Ectodermal cell (in vitro differentiated cells): Measurements from ENCODE around the gene RCBTB1.

Source experiments
- H3K27ac ChIP-seq: 2 replicates; pipeline ENCODE4 v1.7.0; 2013; ENCODE audit warnings: mild to moderate bottlenecking, low read depth, low read length; ENCODE audit not compliant: insufficient read depth, poor library complexity, severe bottlenecking
- H3K27me3 ChIP-seq: 2 replicates; pipeline ENCODE4 v1.7.0; 2013; ENCODE audit warnings: mild to moderate bottlenecking, low read length; ENCODE audit not compliant: insufficient read depth, control insufficient read depth, poor library complexity, severe bottlenecking
- H3K36me3 ChIP-seq: one replicate; pipeline ENCODE4 v1.7.0; 2013; ENCODE audit warnings: low read length; ENCODE audit not compliant: control insufficient read depth, insufficient read depth
- H3K4me1 ChIP-seq: one replicate; pipeline ENCODE4 v1.7.0; 2013; ENCODE audit warnings: low read length; ENCODE audit not compliant: control insufficient read depth, insufficient read depth
- H3K4me3 ChIP-seq: 2 replicates; pipeline ENCODE4 v1.7.0; 2013; ENCODE audit warnings: low read depth, low read length, control low read depth; ENCODE audit not compliant: insufficient read depth
- H3K9me3 ChIP-seq: 2 replicates; pipeline ENCODE4 v1.7.0; 2013; ENCODE audit warnings: mild to moderate bottlenecking, low read length, moderate library complexity; ENCODE audit not compliant: control insufficient read depth
- WGBS, 2 experiments: methylation state at CpG; one replicate each; pipeline ENCODE4 v1.1.7; 2013; ENCODE audit warnings: missing lambda C conversion rate in 2 of 2; 5-methylcytosine and 5-hydroxymethylcytosine counted together

The RCBTB1 gene

DNA sequence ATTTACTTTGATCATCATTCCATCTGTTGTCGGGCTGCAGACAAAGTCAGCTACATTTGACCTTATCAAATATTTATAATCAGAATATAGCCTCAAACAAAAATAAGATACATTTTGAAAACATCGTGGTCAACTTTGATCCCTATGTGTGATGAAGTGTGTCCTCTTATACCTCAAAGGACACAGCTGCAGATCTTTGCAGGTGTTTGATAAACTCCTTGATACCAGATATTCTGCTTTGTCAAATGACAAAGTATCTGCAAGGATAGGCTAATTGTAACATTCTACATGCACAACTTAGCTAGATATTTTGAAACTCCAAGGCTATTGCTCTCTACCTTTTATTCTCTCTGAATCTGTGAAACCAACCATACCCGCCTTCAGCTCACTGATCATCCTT is 45.6 kb downstream of the RCBTB1 start:
- Histone ChIP-seq H3K4me1 (no peaks in the 10 kb centered on the region), H3K36me3 (peaks cover 14% of the 10 kb centered on the region), H3K27me3 (no peaks in the 10 kb centered on the region), H3K9me3 (no peaks in the 10 kb centered on the region), H3K27ac (no peak overlapping the region), H3K4me3 (no peak overlapping the region)
- 98% methylated on average over 3 of the region's 3 CpGs for WGBS, 2 experiments

DNA sequence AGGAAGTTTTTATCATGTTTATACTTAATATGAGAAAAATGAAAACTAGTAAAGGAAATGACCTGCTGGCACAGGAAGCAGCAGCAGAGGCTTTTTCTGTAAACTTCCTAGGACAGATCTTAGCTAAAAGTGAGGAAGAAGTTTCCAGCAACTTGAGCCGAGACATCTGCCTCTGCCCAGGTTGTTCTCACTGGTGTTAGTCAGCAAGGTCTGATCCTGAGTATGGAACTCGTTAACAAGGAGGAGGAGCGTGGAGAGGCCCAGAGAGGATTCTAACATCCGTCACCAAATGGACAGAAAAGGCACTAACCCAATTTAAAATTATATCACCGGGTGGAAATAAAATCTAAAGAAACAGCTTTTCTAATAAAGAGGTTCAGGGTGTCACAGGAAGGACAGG is 46.0 kb downstream of the RCBTB1 start:
- 94 to 97% methylated on average over 5 of the region's 5 CpGs for WGBS, 2 experiments
- Histone ChIP-seq H3K27me3 (no peaks in the 10 kb centered on the region), H3K36me3 (peaks cover 14% of the 10 kb centered on the region), H3K4me3 (no peak overlapping the region), H3K4me1 (no peaks in the 10 kb centered on the region), H3K9me3 (no peaks in the 10 kb centered on the region), H3K27ac (no peak overlapping the region)

DNA sequence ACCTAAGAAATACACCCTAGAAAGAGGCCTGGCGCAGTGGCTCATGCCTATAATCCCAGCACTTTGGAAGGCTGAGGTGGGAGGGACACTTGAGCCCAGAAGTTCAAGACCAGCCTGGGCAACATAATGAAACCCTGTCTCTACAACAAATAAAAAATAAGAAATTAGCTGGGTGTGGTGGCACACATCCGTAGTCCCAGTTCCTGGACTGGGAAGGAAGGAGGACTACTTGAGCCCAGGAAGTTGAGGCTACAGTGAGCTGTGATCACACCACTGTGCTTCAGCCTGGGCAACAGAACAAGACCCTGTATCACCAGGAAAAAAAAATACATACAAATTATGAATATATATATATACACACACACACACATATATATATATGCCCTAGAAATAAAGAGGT is 47.0 kb downstream of the RCBTB1 start:
- no peaks in the 10 kb centered on the region for H3K4me1 ChIP-seq
- no peak overlapping the region for H3K4me3 ChIP-seq
- H3K9me3 ChIP-seq, result no peaks in the 10 kb centered on the region
- H3K27me3 ChIP-seq, result no peaks in the 10 kb centered on the region
- peaks cover 14% of the 10 kb centered on the region for H3K36me3 ChIP-seq
- no peak overlapping the region for H3K27ac ChIP-seq
- 94 to 98% methylated on average over 2 of the region's 2 CpGs for WGBS, 2 experiments

DNA sequence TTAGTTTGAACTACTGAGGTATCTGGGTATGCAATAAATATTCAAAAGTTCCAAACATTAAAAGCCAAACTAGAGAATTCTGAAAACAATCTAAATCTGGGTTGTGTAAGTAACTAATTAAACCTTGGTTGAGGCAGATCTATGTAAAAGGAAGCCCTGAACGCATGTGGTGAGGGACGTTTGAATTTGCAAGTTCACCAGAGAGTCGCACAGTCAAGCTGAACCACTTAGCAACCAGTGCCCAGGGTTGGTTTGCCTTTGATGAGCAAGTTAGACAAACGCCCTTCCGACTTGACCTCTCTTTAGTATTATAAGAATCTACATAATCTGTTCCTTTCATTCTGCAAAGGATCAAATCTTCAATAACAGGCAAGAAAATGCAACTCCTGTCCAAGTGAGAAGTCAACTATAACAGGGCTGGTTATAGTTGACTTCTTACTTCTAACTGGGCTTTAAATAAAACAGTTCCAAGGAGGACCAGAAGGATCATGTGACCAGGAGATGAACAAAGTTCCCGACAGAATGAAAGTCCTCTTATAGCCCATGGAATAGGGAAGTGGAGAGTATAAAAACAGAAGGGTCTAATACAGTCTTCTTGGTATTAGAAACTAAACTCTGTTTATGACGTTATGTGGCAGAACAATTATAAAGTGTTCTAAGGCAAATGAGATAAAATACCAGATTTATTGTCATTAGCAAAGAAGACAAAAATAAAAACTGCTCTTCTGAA is 49.0 kb downstream of the RCBTB1 start:
- no peak overlapping the region for H3K27ac ChIP-seq
- H3K27me3 ChIP-seq, result no peaks in the 10 kb centered on the region
- no peaks in the 10 kb centered on the region for H3K9me3 ChIP-seq
- no peaks in the 10 kb centered on the region for H3K4me1 ChIP-seq
- no peak overlapping the region for H3K4me3 ChIP-seq
- 86 to 90% methylated on average over 7 of the region's 7 CpGs for WGBS, 2 experiments
- peaks cover 14% of the 10 kb centered on the region for H3K36me3 ChIP-seq

DNA sequence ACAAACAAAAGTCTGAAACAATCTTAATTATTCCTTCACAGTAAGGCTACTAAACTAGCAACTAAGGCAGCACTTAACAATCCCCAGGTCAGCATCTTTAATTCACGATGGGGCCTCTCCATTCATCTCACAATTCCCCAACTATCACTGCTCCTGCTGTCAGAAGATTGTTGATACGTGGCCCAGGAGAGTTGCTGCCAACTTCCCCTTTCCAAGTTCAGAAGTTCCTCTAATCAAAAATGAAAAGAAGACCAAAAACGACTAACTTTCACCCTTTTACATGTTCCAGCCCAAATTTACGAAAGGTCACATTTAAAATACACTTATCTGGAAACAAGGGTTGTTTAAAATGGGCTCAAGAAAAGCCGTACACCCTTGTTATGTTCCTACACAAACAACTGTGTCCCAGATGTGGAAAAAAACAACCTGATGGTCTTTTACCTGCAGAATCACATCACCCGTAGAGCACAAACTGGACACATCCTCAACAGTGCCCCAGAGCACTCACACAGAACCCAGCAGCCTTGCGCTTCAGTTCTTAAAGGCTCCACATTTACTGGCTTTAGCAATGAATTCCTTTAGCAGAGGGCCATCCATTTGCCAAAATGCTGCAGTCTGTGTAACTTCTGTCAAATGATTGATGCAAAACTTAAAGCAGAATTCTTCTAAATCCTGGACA is 51.6 kb downstream of the RCBTB1 start:
- no peak overlapping the region for H3K27ac ChIP-seq
- WGBS, 2 experiments, result 83 to 85% methylated on average over 7 of the region's 7 CpGs
- no peaks in the 10 kb centered on the region for H3K4me1 ChIP-seq
- no peaks in the 10 kb centered on the region for H3K27me3 ChIP-seq
- peaks cover 4% of the 10 kb centered on the region for H3K36me3 ChIP-seq
- no peak overlapping the region for H3K4me3 ChIP-seq
- no peaks in the 10 kb centered on the region for H3K9me3 ChIP-seq

DNA sequence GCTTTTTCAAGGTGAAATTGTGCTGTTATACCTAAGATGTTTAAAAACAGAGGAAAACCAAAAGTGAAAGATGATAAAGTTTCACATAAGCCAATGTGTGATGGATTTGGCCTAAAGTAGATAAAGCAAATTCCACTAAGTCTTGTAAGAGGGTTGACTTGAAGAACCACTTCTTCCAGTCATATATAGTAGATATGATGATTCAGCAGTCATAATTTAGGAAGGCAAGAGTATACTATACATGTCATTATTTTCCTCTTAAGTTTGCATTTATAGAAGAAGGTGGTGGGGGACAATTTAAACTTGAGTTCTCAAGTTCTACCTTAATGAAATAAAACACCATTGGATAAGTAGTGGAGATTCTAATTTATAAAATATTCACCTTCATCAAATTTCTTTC is 52.3 kb downstream of the RCBTB1 start:
- no peaks in the 10 kb centered on the region for H3K4me1 ChIP-seq
- H3K9me3 ChIP-seq, result no peaks in the 10 kb centered on the region
- peaks cover 4% of the 10 kb centered on the region for H3K36me3 ChIP-seq
- no peaks in the 10 kb centered on the region for H3K27me3 ChIP-seq
- H3K4me3 ChIP-seq, result no peak overlapping the region
- no peak overlapping the region for H3K27ac ChIP-seq

DNA sequence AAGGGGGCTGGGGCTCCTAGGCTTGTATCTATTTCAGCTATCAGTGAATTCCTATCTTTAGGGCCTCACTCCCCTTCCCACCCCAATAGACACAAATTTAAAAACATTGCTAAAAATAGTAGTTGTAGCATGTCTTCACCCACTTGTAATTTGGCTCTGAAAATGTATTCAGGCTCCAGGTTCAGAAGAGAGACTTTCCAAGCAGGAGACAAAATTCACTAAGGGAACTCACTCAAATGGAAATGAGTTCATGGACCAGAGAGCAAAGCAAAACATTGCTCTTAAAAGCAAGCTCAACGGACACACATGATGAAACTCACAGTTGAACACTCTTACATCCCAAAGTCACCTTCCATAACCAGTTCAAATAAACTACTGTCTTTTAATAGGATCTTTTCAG is 52.8 kb downstream of the RCBTB1 start:
- H3K36me3 ChIP-seq, result peaks cover 4% of the 10 kb centered on the region
- no peak overlapping the region for H3K27ac ChIP-seq
- no peaks in the 10 kb centered on the region for H3K9me3 ChIP-seq
- no peaks in the 10 kb centered on the region for H3K4me1 ChIP-seq
- H3K4me3 ChIP-seq, result no peak overlapping the region
- H3K27me3 ChIP-seq, result no peaks in the 10 kb centered on the region
- WGBS, 2 experiments, result 89 to 90% methylated on average over 1 of the region's 1 CpG

DNA sequence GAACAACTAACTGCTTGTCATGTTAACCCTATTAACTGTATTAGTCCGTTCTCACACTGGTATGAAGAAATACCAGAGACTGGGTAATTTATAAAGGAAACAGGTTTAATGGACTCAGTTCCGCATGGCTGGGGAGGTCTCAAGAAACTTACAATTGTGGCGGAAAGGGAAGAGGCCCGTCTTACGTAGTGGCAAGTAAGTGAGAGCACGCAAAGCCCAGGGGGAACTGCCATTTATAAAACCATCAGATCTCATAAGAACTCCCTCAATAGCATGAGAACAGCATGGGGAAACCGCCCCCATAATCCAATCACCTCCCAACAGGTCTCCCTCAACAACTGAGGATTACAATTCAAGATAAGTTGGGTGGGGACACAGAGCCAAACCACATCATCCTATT is 54.9 kb downstream of the RCBTB1 start:
- Histone ChIP-seq H3K4me1 (no peaks in the 10 kb centered on the region), H3K27ac (no peak overlapping the region), H3K4me3 (no peak overlapping the region), H3K36me3 (peaks cover 4% of the 10 kb centered on the region), H3K27me3 (no peaks in the 10 kb centered on the region), H3K9me3 (no peaks in the 10 kb centered on the region)
- 92% methylated on average over 7 of the region's 7 CpGs for WGBS, 2 experiments

DNA sequence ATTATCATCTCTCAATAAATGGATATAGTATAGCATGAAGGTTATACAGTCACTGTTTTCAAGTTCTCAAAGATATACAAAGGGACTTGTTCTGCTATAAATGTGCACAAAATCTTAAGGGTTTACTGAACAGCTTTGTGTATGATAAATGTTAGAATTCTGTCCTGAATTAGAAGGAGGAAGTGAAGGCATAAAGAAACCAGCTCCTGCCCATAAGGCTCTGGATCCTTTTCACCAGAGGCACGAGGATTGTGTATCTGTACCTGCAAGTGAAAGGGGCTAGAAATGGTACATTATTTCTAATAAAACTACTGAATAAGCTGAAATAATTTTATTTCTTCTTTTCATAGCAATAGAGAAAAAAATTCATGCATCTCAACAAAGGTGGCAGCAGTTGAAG is 57.2 kb downstream of the RCBTB1 start:
- no peaks in the 10 kb centered on the region for H3K9me3 ChIP-seq
- no peak overlapping the region for H3K4me3 ChIP-seq
- H3K4me1 ChIP-seq, result no peaks in the 10 kb centered on the region
- H3K36me3 ChIP-seq, result peaks cover 4% of the 10 kb centered on the region
- H3K27me3 ChIP-seq, result no peaks in the 10 kb centered on the region
- WGBS, 2 experiments, result 100% methylated on average over 1 of the region's 1 CpG
- no peak overlapping the region for H3K27ac ChIP-seq

DNA sequence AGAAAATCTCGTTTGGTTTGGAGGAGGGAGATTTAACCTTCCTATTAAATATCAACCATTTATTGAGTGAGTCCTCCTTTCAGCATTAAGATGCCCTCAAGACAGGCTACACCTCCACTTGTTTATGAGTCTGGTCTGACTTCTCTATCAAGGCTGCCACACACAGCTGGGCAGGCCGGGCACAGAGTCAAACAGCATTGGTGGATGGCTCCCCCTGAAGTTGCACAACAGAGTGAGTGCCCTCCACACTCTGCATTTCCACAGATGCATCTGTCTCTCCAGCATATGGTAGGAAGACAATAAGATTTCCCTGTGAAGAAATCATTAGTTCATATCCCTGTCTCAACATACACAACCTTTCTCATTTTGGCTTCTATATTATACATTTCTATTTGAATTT is 58.2 kb downstream of the RCBTB1 start:
- Histone ChIP-seq H3K9me3 (no peaks in the 10 kb centered on the region), H3K4me1 (no peaks in the 10 kb centered on the region), H3K27ac (no peak overlapping the region), H3K4me3 (no peak overlapping the region), H3K27me3 (no peaks in the 10 kb centered on the region), H3K36me3 (peaks cover 4% of the 10 kb centered on the region)
- WGBS, 2 experiments, result 80 to 94% methylated on average over 2 of the region's 2 CpGs
